ACHN (cell line): ENCODE measurements around the gene ATP6V0C.

Experiments
- DNase-seq: peaks from one replicate; pipeline ENCODE4 v3.0.0-alpha.2; 2015
- in situ Hi-C: cut with HindIII; loops from 2 replicates; pipeline ENCODE4 v1.10.0; 2017; ENCODE audit warnings: low sequenced_read_pairs, low pct_ligation_motif_present, low pct_unique_long_range_greater_than_20kb

ATP6V0C gene

DNA sequence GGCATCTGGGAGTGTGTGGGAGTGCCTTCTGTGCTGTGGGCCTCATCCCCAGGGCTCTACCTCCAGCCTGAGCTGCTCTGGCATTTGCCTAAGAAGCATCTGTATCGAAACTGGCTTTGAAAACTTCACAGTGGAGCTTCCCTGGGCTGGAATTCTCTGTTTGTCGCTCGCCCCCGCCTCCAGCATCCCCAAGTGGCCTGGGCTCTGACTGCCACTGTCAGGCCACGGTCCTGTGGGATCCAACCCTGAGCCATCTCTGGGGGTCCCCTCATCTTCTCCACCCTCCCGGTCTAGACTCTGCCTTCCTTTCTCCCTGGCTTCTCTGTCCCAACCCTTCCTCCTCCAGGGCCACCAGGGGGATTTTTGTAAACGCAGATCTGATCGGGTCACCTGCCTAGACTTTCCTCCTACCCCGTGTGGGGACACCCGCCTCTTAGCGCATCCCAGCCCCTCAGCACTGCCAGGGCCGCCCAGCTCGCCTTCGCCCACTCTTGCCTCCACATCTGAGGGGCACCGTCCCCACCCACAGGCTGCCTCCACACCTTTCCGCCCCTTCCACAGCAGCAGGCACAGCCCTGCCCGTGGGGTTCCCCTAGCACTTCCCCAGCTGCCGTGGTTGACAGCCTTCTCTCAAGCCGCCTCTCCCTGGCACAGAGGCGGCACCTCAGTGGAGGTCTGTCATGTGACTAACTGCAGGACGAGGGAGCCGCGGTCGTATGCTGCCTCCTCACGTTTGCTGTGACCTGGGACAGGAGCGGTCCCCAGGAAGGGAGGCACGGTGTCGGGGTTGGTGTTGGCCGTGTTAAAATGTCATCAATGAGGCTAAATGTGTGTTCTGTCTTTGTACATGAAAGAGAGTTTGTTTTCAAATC is 26.9 kb upstream of the ATP6V0C start:
- in situ Hi-C loops: no loop called here
- DNase-seq: no peak

DNA sequence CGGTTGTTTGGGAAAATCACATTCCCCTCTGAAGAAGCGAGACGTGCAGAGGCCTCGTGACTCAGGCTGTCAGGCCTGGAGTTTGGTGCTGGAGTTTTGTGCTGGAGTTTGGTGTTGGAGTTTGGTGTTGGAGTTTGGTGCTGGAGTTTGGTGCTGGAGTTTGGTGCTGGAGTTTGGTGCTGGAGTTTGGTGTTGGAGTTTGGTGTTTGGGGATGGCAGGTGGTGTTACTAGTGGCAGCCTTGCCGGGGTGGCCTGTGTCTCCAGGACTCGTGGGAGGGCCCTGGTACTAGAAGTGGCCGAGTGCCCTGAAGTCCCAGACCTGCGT is 26.3 kb upstream of the ATP6V0C start:
- DNase-seq: no peak
- in situ Hi-C loops: no loop called here

DNA sequence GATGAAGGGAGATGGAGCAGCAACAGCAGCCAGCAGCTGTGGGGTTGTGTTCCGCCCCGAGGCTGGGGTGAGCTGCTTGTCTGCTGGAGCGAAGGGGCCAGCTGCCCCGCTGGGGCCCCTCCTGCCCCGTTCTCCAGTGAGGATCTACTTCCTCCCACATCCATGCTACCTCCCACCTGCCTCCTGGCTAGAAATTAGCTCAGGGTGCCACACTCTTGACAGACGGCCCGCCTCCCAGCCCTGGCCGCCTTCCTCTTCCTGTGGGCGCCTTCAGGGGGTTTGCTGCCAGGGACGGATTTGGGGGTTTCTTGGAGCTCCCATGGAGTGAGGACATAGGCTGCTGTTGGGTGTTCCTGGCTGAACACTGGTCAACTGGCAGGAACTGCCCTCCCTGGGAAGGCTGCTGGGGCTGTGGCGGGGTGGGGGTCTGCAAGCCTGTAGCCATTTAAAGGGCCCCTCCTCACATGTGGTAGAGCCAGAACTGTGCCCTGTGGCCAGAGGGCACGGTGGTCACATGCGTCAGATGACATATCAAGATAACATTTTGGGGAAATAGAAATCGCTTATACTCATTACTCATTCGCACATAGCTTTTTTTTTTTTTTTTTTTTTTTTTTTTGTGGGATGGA is 25.7 kb upstream of the ATP6V0C start:
- in situ Hi-C loops: no loop called here
- DNase-seq: no peak

DNA sequence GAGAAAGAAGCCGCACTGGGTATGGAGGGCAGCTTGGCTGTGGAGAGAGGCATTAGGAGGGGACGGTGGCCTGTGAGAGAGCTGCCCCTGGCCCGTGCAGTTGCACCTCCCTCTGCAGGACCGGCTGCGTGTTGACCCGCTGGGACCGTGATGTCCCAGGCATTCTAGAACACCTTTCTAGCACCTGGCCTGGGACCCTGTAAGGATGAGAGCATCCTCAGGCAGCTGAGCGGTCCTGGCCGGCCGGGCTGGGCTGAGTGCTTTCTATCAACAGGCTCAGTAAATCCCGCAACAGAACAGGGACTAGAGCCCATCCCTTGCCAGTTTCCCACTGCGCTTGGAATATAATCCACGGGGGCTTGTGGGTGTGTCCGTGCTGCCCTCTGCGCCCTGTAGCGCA is 24.2 kb upstream of the ATP6V0C start:
- in situ Hi-C loops: no loop called here
- DNase-seq: no peak

DNA sequence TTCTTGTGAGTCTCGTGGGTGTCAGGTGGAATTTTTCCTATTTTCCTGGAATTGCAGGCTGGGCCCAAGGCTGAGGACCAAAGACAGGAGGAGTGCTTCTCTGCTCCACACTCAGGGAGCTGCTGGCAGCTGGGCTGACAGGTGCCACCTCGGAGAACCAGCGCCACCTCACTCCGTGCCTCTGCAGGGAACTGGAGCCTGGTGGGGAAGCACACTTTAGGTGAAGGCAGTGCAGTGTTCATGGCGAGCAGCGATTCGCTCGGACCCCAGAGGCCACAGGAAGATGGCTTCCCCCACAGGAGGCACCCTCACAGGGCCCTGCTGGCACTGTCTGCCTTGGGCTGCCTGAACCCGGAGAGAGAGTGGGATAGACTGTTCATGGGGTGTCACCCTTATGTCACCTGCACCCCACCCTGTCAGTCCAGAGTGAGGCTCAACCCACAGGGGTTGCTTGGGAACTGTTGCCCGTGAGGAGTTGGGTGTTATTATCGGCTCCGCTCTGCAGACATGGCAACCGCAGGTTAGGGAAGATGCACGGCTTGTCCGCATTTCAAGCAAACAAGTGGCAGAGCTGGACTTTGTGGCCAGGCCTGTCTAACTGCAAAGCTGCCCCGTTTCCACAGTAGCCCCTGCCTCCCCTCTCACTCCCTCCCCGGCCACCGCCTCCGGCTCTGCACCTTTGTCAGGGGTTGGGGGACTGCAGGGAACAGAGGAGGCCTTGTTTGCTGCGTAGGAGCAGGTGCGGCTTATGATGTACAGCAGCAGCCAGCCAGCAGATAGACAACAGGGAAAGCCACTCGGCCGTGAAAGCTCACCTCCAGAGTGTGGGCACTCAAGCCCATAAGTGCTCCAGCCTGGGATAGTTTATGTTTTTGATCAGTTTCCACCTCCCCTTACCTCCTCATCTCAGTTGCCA is 23.3 kb upstream of the ATP6V0C start:
- in situ Hi-C loops: no loop called here
- no peak for DNase-seq

DNA sequence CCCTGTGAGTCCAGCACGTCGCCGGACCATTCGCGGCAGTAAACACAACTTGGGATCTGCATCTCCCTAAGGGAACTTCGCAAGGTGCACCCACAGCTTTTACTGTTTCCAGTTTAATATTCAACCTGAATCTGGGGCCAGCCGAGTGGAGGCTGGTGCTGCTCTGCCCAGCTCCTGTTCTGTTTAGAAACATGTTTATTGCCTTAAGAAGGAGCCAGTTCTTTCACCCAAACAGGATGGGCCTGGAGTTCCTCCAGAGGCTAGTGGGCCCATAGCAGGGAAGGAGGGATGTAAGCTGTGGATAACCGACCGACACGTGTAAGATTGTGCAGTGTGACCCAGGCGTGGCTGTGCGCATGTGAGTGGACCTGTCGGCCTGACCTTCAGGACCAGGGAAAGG is 21.5 kb upstream of the ATP6V0C start:
- in situ Hi-C loops: no loop called here
- no peak for DNase-seq

DNA sequence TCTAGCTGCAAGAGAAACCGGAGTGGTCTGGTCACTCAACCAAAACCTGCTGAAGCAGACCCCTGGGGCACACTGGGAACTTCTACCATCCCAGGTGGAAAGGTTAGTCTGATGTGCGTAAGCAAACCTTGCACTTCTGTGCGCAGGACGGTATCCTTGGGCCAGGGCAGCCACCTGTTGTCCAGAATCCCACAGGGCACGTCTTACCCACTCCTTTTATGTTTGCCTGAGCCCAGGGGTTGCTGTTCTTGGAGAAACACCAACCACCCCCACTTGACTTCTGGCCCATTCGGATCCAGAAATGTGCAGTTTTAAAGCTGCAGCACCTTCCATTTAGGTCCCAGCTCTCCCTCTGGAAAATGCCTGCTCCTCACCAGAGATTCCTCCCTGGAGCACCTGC is 20.1 kb upstream of the ATP6V0C start:
- DNase-seq: no peak
- in situ Hi-C loops: no loop called here

DNA sequence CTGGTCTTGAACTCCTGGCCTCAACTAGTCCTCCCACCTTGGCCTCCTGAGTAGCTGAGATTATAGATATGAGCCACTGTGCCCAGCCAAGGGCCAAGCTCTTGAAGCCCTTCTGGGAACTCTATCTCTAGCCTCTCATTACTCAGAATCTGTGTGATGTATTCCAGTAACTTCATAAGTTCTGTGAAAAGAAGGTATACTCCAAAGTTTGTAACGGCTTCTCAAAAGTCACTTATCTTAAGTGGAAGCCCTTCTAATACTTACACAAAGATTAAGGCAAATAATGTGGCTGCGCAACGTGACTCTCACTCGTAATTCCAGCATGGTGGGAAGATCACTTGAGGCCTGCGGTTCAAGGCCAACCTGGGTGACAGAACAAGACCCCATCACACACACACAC is 19.1 kb upstream of the ATP6V0C start:
- in situ Hi-C loops: no loop called here
- no peak for DNase-seq

DNA sequence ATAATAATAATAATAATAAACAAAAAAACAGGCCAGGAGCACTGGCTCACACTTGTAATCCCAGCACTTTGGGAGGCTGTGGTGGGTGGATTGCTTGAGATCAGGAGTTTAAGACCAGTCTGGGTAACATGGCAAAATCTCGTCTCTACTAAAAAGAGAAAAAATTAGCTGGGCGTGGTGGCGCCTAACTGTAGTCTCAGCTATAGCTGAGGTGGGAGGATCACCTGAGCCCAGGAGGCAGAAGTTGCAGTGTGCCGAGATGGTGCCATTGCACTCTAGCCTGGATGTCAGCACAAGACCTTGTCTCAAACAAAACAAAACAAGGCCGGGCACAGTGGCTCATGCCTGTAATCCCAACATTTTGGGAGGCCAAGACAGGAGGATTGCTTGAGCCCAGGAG is 18.7 kb upstream of the ATP6V0C start:
- no peak for DNase-seq
- in situ Hi-C loops: no loop called here

DNA sequence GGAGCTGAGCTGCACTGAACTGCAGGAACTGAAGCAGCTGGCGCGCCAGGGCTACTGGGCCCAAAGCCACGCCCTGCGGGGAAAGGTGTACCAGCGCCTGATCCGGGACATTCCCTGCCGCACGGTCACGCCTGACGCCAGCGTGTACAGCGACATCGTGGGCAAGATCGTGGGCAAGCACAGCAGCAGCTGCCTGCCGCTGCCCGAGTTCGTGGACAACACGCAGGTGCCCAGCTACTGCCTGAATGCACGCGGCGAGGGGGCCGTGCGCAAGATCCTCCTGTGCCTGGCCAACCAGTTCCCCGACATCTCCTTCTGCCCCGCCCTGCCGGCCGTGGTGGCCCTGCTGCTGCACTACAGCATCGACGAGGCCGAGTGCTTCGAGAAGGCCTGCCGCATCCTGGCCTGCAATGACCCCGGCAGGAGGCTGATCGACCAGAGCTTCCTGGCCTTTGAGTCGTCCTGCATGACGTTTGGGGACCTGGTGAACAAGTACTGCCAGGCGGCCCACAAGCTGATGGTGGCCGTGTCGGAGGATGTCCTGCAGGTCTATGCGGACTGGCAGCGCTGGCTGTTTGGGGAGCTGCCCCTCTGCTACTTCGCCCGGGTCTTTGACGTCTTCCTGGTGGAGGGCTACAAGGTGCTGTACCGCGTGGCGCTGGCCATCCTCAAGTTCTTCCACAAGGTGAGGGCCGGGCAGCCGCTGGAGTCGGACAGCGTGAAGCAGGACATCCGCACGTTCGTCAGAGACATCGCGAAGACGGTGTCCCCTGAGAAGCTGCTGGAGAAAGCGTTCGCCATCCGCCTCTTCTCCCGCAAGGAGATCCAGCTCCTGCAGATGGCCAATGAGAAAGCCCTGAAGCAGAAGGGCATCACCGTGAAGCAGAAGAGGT is 17.3 kb upstream of the ATP6V0C start:
- no peak for DNase-seq
- in situ Hi-C loops: no loop called here

DNA sequence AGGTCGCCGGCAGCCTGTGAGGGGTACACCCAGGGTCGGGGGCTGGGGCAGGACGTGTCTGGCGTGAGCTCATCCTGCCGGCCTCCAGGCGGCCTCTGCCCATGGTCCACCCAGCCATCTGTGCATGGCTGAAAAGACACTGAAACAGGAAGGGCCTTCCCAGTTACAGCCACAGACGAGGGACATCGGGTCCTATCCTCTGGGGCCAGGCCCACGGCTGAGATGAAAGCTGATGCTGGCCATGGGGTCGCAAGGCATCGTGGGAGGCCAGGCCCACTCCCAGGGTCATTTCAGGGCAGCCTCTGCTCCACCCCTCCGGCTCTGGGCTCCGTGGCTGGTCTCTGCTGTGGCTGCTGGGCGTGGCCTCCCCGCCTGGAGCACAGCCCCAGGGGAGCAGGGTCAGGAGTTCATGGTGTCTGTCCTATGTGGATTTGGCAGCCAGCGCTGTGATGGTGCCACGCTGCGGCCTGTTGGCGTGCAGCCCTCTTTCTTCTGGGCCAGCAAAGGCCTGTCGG is 16.6 kb upstream of the ATP6V0C start:
- no peak for DNase-seq
- in situ Hi-C loops: no loop called here

DNA sequence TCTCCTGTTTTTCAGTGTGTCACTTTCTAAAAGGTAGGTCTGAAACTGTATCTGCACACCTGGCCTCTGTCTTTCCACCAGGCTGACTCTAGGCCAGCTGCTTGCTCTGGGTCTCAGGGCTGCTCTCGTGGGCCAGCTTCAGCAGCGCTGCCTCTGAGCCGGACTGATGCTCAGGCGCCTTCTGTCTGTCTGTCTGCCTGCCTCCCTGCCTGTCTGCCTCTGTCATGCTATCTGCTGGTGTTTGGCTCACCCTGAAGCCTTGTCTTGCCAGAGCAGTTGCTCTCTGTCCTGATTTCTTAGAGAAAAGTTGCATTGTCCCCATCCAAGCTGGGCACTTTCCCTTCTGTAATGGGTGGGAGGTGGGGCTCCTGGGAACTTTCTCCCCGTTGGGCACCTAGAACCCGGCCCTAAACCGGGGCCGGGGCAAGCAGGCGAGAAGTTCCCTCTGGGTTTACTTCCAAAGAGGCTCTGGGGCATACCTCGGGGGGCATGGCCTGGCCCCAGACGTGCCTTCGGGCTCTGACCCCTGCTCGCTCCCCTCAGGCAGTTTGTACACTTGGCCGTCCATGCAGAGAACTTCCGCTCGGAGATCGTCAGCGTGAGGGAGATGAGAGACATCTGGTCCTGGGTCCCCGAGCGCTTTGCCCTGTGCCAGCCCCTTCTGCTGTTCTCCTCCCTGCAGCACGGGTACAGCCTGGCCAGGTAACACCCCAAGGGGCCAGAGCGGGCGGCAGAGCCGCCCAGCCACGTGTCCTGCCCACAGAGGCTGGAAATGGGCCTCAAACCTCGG is 15.9 kb upstream of the ATP6V0C start:
- in situ Hi-C loops: no loop called here
- no peak for DNase-seq

DNA sequence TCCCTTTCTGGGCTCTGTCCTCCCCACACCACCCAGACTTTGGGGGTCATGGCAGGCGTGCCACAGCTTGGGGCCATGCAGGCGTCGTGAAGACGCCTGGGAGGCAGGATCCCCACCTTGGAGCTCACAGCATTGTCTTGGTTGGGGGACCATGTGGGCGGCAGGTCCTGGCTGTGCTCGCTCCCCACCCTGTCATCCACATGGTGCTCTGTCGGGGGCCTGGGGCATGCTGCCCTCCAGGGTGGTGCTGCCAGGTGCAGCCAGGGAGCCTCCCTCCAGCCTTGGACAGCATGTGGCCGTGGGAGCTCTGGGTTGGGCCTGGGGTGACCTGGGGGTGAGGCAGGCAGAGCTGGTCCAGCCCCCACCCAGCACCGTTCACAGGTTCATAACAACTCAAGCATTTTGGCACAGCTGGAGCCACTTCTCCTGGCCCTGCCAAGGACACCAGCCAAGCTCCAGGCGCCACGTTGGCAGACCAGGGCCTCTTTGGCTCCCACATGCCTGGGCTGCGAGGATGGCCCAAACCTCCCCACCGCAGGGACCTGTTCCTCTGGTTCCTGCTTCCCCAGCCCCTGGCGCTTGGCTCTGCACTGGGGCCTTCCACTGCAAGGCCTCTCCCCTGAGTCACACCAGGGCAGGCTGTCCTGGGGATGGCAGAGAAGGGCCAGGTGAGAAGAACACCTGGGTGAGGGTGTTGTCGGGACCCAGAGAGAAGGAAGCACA is 15.1 kb upstream of the ATP6V0C start:
- DNase-seq: no peak
- in situ Hi-C loops: no loop called here

DNA sequence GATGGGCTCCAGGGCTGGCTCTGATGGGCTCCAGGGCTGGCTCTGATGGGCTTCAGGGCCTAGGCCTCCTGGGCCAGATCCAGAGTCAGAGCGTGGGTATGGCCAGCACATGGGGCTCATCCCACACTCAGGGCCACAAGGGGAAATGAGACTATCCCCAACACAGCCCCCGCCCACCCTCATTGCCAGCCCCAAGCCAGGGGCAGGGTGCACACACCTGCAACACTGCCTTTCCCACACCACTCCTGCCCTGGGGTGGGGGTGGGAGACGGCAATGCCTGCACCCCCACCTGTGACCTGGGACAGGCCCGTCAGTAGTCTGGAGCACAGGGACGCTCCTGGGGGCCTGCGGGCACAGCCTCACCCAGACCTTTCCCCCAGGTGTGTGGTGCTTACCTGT is 14.3 kb upstream of the ATP6V0C start:
- DNase-seq: no peak
- in situ Hi-C loops: no loop called here

DNA sequence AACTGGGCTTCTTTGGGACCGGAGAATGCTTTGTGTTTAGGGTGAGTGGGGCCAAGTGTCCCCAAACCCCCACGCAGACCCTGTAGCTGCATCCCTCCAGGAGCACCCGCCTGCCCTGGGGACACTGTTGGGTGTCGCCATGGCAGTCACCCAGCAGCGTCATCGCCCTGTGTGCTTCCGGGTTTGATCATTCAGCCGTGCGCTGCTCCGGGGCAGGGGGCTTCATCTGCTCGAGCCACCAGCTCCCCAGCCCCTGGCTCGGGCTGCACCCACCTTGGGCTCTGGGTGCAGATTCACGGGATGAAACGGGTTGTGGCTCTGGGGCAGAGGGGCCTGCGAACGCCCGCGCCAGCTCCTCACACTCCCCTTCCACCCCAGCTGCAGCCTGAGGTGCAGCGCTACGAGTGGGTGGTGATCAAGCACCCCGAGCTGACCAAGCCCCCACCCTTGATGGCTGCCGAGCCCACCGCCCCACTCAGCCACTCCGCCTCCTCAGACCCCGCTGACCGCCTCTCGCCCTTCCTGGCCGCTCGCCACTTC is 13.8 kb upstream of the ATP6V0C start:
- no peak for DNase-seq
- in situ Hi-C loops: no loop called here

DNA sequence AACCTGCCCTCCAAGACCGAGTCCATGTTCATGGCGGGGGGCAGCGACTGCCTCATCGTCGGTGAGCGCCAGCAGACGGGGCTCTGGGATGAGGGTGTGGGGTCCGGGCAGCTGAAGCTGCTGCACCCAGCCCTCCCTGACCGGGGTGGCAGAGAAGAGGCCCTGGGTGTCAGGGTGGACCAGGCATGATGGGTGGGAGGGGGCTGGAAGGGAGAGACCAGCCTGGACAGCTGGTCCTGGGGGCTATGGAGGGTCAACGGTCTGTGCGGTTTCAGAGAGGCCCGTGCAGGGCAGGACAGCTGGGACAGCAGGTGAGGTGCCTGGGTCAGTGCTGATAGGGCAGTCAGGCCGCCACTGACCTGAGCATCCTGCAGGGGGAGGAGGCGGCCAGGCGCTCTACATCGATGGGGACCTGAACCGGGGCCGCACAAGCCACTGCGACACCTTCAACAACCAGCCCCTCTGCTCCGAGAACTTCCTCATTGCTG is 13.3 kb upstream of the ATP6V0C start:
- in situ Hi-C loops: no loop called here
- no peak for DNase-seq
